Measurements from ENCODE around the gene GPR153.
"Not testable (repeated sequence)": the region's sequence is repeated elsewhere in the genome, so short reads cannot be mapped to it uniquely, and the experiment has no call there.

The GPR153 gene

DNA sequence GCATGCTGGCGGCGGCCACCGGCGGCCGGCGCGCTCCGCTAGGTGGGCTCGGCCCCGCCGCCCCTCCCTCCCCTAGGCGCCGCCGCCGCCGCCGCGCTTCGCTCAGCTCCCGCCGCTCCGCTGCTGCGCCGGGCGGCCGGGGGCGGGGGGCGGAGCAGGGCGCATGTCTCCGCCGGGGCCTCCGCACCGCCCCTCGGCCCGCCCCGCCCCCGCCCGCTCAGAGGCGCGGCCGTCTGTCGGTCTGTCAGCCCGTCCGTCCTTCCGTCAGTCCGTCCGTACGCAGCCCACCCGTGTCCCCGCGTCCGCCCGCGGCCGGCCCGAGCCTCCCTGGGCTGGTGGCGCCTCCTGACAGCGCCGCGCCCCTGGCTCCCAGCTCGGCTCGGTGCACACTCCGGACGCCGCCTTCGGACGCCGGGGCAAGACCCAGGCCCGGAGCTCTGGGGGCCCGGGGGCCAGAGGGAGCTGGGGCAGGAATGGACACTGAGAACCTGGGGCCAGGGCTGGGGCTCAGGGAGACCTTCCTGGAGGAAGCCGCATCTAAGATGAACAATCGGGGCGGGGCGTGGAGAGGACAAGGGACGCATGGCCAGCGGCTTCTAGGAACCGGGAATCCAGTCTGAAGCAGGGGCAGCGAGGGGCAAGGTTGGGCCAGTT lies at the start of gene GPR153:
GPR153 (minus strand) TSS at position 138 of the 654 bp plus-strand sequence. CDS start 6,193 bp downstream, outside the sequence.
- DNase-seq = peak; percentile 86

DNA sequence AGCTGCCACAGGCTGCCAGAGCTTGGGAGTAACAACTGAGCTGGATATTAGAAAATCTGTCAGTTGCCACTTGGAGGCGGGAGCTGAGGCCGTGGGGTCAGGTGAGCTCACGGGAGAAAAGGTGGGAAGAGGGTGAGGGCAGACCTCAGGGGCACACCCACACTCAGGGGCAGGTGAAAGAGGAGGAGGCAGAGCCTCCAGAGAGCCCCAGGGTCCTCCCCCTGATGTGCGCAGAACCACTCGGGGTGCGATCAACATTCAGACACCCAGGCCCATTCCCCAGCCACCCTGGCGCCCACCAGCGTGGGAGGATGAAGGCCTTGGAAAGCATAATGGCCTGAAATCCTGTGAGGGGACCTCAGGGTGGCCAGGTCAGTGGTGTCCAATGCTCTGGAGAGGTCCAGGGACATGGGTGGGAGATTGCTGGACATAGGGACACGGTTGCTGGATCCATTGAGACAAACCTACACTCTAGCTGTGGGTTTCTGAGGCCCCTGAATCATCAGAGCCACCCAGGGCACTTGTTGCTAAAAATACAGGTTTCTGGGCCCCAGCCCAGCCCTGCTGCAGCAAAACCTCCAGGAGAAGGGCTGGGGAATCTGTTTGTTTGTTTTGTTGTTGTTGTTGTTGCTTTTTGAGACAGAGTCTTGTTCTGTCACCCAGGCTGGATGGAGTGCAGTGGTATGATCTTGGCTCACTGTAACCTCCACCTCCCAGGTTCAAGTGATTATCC lies 49.4 kb upstream of the GPR153 start:
- DNase-seq = no peak

DNA sequence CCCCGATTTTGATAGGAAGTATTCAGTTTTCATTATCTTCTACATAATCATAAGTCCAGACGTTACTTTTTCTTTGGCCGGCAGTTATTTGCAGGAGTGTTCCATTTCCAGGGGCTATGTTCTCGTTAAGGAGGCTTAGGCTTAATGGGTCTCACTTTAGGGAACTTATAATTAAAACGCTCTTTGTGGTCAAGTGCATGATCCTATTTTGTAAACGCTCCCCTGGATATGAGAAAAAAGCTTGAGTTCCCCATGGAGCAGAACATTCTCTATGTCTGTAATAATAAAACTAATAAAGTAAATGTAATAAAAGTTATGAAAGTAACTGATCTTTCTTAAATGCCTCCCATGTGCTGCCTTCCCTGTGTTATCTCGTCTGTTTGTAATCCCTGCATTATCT lies 48.7 kb upstream of the GPR153 start:
- DNase-seq = no peak

DNA sequence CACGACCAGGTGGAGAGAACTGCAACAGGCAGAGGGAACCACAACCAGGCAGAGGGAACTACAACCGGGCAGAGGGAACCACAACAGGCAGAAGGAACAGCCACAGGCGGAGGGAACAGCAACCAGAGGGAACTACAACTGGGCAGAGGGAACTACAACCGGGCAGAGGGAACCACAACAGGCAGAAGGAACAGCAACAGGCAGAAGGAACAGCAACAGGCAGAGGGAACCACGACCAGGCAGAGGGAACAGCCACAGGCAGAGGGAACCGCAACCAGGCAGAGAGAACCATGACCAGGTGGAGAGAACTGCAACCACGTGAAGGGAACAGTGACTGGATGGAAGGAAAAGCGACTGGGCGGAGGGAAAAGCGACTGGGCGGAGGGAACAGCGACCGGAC lies 47.6 kb upstream of the GPR153 start:
- DNase-seq = no peak

DNA sequence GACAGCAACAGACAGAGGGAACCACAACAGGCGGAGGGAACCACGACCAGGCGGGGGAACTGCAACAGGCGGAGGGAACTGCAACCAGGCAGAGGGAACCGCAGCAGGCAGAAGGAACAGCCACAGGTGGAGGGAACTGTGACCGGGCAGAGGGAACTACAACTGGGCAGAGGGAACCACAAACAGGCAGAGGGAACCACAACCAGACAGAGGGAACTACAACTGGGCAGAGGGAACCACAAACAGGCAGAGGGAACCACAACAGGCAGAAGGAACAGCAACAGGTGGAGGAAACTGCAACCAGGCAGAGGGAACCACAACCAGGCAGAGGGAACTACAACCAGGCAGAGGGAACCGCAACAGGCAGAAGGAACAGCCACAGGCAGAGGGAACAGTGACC lies 46.8 kb upstream of the GPR153 start:
- DNase-seq = not testable (repeated sequence)

DNA sequence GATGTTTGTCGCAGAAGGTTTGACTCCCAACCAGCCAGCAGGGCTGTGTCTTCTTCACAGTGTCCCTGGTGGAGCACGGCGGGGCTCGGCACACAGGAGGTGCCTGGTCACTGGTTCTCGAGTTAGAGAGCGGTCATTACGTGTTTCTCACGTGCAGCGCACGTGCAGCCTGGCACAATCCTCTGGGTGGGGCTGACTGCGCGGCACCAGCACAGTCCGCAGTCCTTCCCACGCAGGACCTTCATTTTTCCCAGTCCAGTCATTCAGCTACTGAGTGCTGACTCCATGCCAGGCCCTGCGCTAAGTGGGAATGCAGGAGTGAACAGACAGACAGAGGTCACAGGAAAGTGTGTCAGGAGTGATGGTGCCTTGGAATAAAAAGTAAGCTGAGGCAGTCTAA lies 46.2 kb upstream of the GPR153 start:
- no peak for DNase-seq

DNA sequence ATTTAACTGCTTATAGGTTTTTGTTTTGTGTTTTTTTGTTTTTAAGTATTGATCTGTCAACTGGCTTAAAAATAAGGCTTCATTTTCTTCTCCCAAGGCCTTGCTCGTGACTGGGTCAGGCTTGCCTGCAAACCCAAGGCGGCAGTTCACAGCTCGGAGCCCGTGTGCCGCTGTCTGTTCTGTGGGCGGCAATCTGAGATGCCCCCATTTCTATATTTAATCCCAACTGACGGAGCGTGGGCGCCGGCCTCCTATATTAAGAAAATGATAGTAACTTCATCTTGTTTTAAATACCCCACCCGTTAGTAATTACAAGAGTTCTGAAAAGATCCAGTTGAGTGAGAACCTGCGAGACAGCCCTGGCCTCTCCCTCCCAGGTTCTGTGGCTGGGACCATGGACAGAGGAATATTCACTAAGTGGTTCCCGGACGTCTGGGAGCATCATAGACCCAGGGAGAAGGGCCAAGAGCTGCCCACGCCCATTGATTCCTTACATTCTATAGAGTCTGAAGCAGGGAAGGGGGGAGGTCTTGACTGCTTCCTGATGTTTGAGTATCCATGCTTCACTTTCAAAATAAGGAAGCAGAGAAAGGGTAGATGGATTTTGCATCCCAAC lies 42.6 kb upstream of the GPR153 start:
- no peak for DNase-seq

DNA sequence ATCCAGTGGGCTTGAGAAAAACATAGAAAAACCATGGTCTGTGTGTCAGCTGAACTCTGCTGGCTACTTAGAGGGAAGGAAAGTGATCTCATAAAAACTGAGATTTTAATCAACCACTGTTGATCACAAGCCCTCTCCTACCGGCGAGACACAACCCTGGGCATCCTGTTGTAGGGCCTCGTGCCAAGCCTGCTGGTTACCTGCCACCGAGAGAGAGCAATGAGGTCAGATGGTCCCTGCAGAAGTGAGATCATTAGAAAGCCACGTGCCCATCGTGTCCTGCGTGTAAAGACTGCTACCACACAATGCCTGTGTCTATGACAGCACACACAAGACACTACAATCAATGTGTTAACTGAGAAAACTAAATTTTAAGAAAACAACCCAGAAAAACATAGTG lies 41.7 kb upstream of the GPR153 start:
- DNase-seq = no peak

DNA sequence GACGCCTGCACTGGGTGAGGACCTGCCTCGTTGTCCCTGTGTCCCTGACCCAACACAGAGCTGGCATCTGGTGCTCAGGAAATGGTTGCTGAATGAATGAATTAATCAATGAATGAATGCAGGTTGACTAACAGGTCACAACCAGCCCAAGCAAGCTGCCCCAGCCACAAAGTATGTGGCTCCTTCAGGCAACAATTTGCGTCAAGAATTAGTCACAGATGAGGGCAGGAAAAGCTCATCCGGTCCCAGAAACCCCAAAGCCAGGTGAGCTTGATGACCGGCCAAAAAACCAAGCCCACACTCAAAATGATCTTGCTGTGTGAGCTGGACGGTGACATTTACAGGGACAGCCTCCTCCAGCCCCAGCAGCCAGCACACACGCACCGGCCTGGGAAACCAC lies 40.6 kb upstream of the GPR153 start:
- DNase-seq = no peak

DNA sequence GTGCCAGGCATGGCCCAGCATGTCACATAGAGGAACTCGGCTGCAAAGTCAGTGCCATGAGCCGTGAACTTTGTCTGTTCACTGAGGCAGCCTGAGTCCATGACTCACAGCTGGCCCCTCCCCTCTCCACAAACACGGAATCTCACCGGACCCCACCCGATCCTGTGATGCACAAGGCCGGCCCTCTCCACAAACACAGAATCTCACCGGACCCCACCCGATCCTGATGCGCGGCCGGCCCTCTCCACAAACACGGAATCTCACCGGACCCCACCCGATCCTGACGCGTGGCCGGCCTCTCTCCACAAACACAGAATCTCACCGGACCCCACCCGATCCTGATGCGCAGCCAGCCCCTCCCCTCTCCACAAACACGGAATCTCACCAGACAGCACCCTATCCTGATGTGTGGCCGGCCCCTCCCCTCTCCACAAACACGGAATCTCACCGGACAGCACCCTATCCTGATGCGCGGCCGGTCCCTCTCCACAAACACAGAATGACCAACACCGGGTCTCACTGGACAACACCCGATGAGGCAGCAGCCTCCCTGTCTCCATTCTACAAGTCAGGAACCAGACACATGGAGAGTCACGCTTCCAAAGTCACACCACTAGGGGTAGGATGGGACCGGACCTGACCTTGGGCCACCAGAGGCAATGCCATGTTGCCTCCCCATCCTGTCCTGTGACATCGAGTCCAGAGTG lies 39.6 kb upstream of the GPR153 start:
- DNase-seq = no peak

DNA sequence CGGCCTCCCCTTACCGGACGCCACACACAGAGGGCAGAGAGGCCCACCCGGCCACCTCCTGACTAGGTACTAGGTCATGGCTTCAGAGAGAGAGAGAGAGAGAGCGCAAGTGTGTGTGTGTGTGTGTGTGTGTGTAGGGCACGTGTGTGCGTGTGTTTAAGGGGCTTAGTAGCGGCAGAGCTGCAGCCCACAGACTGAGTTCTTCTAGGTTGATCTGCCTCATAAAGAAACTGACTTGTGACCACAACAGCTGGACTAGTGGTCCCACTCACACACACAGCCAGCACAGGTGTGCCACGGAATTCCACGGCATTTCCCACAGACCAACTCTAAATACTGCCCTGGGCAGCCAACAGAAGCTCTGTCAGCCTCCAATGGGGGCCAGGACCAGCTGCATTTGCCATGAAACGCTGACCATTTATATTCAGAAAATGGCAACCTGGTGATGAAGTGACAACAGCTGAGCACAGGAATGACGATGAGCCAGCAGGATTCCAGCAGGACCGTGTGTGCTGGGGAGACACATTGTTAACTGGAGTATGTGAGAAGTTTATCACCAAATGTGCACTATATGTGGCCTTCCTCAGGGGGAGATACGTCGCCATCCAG lies 38.8 kb upstream of the GPR153 start:
- no peak for DNase-seq

DNA sequence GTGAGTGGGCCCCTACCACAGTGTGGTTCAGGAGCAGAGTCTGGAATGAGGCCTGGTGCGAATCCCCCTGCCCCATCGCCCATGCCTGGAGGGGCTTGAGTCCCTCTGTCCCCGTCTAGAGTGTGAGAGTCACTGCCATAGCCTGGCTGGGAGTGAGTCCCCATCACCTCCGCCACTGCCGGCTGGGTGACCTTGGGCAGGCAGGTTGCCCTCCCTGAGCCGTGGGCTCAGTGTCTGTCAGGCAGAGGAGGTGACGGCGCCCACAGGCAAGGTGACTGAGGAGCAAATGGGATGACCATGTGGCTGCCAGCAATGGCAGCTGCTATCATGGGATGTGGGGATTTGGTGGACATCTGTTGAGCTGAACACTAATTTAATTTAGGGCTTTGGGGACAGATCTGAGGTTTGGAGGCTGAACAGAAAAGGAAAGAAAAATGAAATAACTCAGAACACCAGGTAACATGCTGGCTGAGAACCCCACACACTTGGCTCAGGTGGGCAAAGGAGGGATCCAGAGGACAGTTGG lies 38.1 kb upstream of the GPR153 start:
- no peak for DNase-seq

DNA sequence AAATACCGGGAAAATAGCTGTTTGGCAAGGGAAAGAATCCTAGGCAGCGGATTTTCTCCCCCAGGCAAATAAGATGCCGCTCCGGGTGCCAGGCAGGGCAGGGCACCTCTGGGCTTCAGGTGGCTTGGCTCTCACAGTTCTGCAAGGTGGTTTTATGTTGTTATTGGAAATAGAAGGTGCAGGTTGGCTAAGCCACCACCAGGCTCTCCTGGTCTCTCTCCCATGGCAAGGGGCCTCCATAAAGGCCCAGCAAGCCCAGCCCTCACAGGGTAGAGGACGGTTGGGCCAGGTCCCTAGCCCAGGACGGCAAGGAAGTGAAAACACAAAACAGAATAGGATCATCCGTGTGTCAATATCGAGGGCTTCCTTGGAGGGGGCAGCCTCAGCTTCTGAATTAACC lies 37.6 kb upstream of the GPR153 start:
- DNase-seq = no peak

DNA sequence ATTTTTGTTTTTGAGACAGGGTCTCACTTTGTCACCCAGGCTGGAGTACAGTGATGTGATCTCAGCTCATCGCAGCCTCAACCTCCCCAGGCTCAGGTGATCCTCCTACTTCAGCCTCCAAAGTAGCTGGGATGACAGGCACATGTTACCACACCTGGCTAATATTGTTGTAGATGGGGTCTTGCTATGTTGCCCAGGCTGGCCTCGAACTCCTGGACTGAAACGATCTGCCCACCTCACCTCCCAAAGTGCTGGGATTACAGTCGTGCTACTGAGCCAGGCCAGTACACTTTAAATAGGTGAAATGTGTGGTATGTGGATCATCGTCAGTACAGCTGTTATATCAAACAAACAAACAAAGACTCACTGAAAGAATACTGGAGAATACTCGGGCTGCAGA lies 35.0 kb upstream of the GPR153 start:
- no peak for DNase-seq

DNA sequence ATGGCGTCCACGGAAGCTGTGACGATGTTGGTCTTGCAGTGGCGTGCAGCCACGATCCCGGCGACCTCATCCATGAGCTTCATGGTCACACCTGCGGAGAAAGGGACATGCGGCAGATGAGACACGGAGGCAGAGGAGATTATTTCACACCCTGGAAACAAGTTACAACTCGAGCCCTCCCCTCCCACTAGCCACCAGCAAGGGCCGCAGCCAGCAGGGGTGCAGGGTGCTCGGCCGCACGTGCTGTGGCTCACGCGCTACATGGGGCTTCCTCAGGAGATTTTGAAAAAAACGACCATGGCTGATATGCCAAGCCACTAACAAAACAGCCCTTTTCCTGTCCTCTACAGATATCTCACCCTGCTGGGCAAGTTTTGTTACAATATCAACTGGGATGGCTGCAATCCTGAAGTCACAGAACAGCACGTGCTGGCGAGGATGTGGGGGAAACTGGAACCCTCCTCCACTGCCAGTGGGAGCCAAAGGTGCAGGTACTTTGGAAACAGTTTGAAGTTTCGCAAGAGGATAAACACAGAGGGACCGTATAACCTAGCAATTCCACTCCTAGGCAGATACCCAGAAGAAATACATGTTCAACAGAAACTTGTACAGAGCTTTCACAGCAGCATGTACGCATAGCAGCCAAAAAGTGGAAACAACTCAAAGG lies 34.1 kb upstream of the GPR153 start:
- DNase-seq = no peak

DNA sequence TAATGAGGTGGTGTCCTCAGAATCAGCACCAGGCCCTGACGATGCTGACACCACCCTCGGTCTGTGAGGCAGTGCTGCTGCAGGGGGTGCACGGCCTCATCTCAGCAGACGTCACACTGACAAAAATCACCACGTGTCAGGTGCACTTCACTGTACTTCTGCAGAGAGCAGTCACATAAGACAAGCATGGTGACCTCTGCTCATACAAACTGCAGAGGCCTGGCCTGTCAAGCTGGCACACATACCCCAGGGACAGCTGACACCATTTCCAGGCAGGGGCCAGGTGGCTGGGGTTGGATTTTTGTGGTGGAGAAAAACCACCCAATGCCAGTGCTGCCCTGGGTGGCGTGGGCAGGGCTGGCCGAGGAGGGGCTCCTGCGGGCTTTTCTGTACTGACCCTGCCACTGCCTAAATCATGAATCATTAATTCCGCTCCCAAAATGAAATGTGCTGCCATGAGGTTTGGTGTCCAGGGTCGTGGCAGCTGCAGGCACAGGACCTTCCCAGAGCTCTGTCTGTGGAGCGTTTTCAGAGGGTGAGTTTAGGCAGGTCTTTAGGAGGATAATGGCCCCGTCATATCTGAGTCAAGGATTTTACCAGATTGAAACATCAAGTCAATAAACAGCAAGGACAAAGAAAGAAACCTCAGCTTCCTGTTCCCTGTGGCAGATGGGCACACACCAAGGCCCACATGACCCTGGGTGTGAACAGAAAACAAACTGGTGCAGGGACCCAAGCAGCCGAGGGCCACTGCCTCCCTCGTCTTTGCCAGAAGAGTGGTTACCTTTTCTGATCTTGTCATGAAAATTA lies 33.4 kb upstream of the GPR153 start:
- no peak for DNase-seq

DNA sequence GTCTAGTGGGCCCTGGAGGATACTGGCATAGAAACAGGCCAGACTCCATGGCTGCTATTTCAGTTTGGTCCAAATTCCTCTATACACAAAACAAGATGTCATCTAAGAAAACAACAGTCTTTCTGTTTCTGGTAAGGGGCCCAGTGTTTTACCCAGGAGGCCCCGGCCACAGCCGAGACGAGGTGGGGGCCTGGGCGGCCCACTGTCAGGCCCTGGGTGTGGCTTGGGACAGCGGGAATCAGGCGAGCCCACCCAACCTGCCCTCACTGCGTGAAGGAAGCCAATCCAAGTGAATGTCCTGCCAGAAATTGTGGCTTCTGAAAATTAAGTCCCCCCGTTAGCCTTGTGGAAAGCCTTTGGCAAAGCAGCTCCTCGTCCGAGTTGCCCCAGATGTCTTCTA lies 31.2 kb upstream of the GPR153 start:
- DNase-seq = no peak

DNA sequence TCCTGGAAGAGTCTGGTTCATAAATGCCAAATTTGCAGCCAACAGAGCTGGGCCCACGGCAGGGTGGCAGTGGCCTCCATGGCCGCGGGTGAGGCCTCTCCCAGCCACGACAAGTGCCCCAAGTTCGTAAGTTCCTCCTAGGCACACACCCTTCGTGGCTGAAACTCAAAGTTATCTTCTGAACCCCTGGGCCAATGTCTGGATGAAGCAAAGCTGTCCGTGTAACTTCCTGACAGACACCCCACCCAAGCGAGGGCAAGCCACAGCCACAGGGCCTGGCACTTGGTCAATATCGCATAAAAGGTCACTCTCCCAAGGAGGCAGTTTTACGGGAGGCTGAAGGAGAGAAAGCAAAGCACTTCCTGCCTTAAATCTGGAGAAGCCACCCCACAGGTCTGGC lies 27.8 kb upstream of the GPR153 start:
- no peak for DNase-seq

DNA sequence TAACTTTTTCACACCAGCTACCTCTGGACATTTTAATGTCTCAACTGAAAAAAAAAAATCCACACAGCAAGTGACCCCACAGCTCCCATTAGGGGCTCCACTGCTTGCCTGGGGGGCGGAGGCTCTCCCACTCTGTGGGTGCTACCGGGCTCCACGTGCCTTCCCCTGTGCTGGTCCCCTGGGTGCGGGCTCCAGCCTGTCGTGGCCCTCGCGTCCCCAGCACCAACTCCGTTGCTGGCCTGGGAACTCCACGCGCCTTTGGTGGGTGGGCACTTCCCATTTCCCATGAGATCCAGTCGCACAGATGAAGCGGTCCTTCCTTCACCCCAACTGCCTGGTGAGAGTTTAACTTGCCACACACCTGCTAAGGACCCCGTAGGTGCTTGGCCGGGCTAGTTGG lies 27.1 kb upstream of the GPR153 start:
- DNase-seq = no peak

DNA sequence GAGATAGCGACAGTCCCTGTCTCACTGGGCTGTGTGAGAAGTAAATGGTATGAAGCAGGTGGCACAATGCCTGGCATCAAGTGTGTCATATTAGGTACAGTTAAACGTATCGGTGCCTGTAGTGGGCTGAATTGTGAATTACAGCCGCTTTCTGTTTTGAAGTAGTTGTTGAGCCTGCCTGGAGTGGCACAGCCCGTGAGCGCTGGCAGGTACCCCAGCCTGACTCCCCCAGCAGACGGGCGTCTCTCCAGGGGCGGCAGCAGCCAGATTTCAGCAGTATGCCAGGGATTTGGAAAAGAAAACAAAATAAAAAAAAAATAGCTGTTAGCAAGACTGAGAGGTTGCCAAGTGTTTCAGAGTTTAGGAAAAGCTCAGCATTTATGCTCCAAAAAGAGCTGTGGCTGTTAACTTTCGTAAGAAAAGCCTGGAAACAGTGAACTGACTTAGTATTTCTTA lies 26.6 kb upstream of the GPR153 start:
- peak; percentile 98 for DNase-seq

DNA sequence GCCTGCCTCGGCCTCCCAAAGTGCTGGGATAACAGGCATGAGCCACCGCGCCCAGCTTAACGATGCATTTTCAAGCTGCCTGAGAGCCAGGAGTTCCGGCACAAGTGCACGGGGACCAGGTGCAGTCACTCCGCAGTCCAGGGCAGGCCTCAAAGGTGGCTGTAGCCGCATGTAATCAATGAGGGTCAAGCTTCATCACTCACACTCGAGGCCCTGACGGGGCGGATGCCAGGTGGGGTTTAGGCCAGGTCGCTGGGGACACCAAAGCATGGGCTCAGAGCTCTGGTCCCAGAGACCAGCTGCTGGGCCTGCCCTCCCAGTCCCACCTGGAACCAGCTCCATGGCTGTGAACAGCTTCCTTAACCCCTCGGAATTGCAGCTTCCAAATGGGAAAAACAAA lies 26.1 kb upstream of the GPR153 start:
- peak; percentile 94 for DNase-seq

All from NCI-H510A treated with DMSO at 0.1 percent for 48 hours (cell line).